Tibial nerve (tissue), 4 donors: Measurements from ENCODE around the gene OGFR. TPM values are rescaled to one million over a fixed set of nuclear protein-coding genes. Genes with fewer than 3 reads are reported as not detected.

ENCODE experiments used
- DNase-seq, 2 donors: peaks; one replicate each; pipeline ENCODE4 v3.0.0-alpha.2; 2019; ENCODE audit warnings: low spot score in 2 of 2
- H3K27ac ChIP-seq, 4 donors: fragments of 200-600 bp; sonication (generic) in 3 of 4; one replicate each; pipeline ENCODE4 v1.5.1; 2017 to 2019; ENCODE audit warnings: mild to moderate bottlenecking in 1 of 4
- H3K27me3 ChIP-seq, 2 donors: fragments of 200-600 bp; sonication (generic) in 1 of 2; one replicate each; pipeline versions ENCODE4 v1.5.1 to v1.6.0; 2017 to 2019
- H3K36me3 ChIP-seq, 3 donors: fragments of 200-600 bp; sonication (generic); one replicate each; pipeline ENCODE4 v1.5.1; 2018 to 2019
- H3K4me1 ChIP-seq, 4 donors: fragments of 200-600 bp; sonication (generic) in 3 of 4; one replicate each; pipeline ENCODE4 v1.5.1; 2017 to 2019
- H3K4me3 ChIP-seq, 4 donors: fragments of 200-600 bp; sonication (generic) in 3 of 4; one replicate each; pipeline ENCODE4 v1.5.1; 2017 to 2019; ENCODE audit warnings: mild to moderate bottlenecking in 1 of 4, moderate library complexity in 1 of 4
- H3K9me3 ChIP-seq, 4 donors: fragments of 200-600 bp; sonication (generic) in 3 of 4; one replicate each; pipeline ENCODE4 v1.5.1; 2017 to 2019
- EP300 ChIP-seq, 2 donors: sonication (generic); formaldehyde crosslinking; IDR thresholded peaks; one replicate each; pipeline ENCODE4 v1.6.1; 2017; ENCODE audit warnings: antibody characterized with exemption in 2 of 2, mild to moderate bottlenecking in 1 of 2
- POLR2A ChIP-seq, 2 donors: fragments of 450-650 bp; IDR thresholded peaks; one replicate each; pipeline ENCODE4 v1.6.1; 2017; ENCODE audit warnings: antibody characterized with exemption in 2 of 2, mild to moderate bottlenecking in 2 of 2, moderate library complexity in 2 of 2
- WGBS, 2 donors: methylation state at CpG; one replicate each; pipeline ENCODE4 v1.1.5; 2018; 5-methylcytosine and 5-hydroxymethylcytosine counted together
- total RNA-seq, 4 donors: library from RNA; depleted of rRNA; stranded (reverse); fragments of >200 nt; gene quantifications; one replicate each; pipeline ENCODE4 v1.1.0, GENCODE V29; 2016
- TF ChIP-seq, protein P1 (sequence below), 5 experiments: fragments of 200-600 bp in 3 of 5; fragments of 450-650 bp in 2 of 5; sonication (generic) in 3 of 5; IDR thresholded peaks; one replicate each; pipeline ENCODE4 v1.5.1; 2016 to 2019; ENCODE audit warnings: antibody characterized with exemption in 5 of 5, mild to moderate bottlenecking in 3 of 5, moderate library complexity in 2 of 5

OGFR gene
- total RNA-seq, 4 donors from 2014 or later = 67.1 to 108 (median 80.8) TPM

DNA sequence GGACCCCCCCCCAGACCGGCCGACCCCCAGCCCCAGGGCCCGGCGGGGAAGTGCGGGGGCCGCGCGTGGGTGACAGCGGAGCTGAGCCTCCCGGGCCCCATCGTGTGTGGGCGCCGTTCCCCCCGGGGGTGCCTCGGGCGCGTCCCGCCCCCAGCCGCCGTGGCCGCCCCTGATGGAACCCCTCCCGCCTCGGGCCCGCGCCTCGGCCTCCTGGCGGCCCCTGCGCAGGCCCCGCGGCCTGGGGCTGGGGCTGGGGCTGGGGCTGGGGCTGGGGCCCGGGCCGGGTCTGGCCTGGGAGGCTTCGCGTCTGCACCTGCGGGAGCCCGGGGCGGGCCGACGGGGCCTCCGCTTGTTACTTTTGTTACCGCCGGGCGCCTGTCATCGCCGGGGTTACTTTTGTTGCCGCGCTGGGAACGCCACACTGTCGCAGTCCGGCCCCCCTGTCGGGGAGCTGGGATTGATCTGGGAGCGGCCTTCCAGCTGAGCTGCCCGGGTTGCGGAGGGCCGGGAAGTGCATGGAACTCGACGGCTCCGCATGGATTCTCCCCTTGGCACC is 598 bp downstream of the OGFR start:
- WGBS, 2 donors = 1% methylated on average over 22 of the region's 58 CpGs; no CpG with 5 or more reads in 1 of the 2 donors
- Histone ChIP-seq H3K4me3 (peak overlapping the region; percentile 89 to 100 (median 94)), H3K36me3 (peaks cover 0 to 57% (median 17%) of the 10 kb centered on the region in 3 donors), H3K27me3 (no peaks in the 10 kb centered on the region), H3K27ac (peak overlapping the region; percentile 88 to 98 (median 98)), H3K9me3 (no peaks in the 10 kb centered on the region), H3K4me1 (peaks cover 0 to 41% (median 26%) of the 10 kb centered on the region in 4 donors)
- no peak for DNase-seq
- TF ChIP-seq POLR2A (IDR thresholded peaks at IDR 0.05) = no peak
- TF ChIP-seq EP300 (IDR thresholded peaks at IDR 0.05) = no peak
- TF ChIP-seq, protein P1, sequence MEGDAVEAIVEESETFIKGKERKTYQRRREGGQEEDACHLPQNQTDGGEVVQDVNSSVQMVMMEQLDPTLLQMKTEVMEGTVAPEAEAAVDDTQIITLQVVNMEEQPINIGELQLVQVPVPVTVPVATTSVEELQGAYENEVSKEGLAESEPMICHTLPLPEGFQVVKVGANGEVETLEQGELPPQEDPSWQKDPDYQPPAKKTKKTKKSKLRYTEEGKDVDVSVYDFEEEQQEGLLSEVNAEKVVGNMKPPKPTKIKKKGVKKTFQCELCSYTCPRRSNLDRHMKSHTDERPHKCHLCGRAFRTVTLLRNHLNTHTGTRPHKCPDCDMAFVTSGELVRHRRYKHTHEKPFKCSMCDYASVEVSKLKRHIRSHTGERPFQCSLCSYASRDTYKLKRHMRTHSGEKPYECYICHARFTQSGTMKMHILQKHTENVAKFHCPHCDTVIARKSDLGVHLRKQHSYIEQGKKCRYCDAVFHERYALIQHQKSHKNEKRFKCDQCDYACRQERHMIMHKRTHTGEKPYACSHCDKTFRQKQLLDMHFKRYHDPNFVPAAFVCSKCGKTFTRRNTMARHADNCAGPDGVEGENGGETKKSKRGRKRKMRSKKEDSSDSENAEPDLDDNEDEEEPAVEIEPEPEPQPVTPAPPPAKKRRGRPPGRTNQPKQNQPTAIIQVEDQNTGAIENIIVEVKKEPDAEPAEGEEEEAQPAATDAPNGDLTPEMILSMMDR (IDR thresholded peaks at IDR 0.05) = no peak

- H3K9me3 ChIP-seq = no peaks in the 10 kb centered on the region
- no peaks in the 10 kb centered on the region for H3K27me3 ChIP-seq
- peak overlapping the region; percentile 88 to 98 (median 98) for H3K27ac ChIP-seq
- H3K36me3 ChIP-seq = peaks cover 0 to 57% (median 12%) of the 10 kb centered on the region in 3 donors
- DNase-seq = peak in 1 of 2 donors; percentile 48
- H3K4me1 ChIP-seq = peaks cover 0 to 41% (median 26%) of the 10 kb centered on the region in 4 donors
- WGBS, 2 donors = 19 to 27% methylated on average over 14 to 22 of the region's 25 CpGs
- H3K4me3 ChIP-seq = peak overlapping the region; percentile 89 to 100 (median 94)
- TF ChIP-seq POLR2A (IDR thresholded peaks at IDR 0.05) (no peak), EP300 (IDR thresholded peaks at IDR 0.05) (peak in 1 of 2 donors; percentile 29)
These were observed 1.2 kb downstream of the OGFR start for GRCh38 chr20:62805711-62806382.

- TF ChIP-seq POLR2A (IDR thresholded peaks at IDR 0.05) = no peak
- WGBS, 2 donors = 56 to 65% methylated on average over 8 to 11 of the region's 11 CpGs
- no peak for DNase-seq
- Histone ChIP-seq H3K36me3 (peaks cover 0 to 57% (median 17%) of the 10 kb centered on the region in 3 donors), H3K4me1 (peaks cover 0 to 41% (median 26%) of the 10 kb centered on the region in 4 donors), H3K9me3 (no peaks in the 10 kb centered on the region), H3K4me3 (peak overlapping the region; percentile 89 to 100 (median 94)), H3K27me3 (no peaks in the 10 kb centered on the region), H3K27ac (peak overlapping the region; percentile 88 to 98 (median 98))
These were observed 1.9 kb downstream of the OGFR start for GRCh38 chr20:62806383-62807050.

GRCh38 chr20:62807444-62808210 is 3.0 kb downstream of the OGFR start:
- DNase-seq = no peak
- 85% methylated on average over 22 to 23 of the region's 23 CpGs for WGBS, 2 donors
- H3K9me3 ChIP-seq = no peaks in the 10 kb centered on the region
- H3K27me3 ChIP-seq = no peaks in the 10 kb centered on the region
- peak overlapping the region in 2 of 4 donors; percentile 97 to 98 for H3K27ac ChIP-seq
- peaks cover 0 to 41% (median 26%) of the 10 kb centered on the region in 4 donors for H3K4me1 ChIP-seq
- TF ChIP-seq, protein P1 (IDR thresholded peaks at IDR 0.05) = no peak
- TF ChIP-seq POLR2A (IDR thresholded peaks at IDR 0.05) = no peak
- TF ChIP-seq EP300 (IDR thresholded peaks at IDR 0.05) = no peak
- H3K36me3 ChIP-seq = peaks cover 0 to 60% (median 27%) of the 10 kb centered on the region in 3 donors
- no peak overlapping the region for H3K4me3 ChIP-seq

- Histone ChIP-seq H3K9me3 (no peaks in the 10 kb centered on the region), H3K27me3 (no peaks in the 10 kb centered on the region), H3K4me1 (peaks cover 0 to 41% (median 26%) of the 10 kb centered on the region in 4 donors), H3K4me3 (no peak overlapping the region), H3K36me3 (peaks cover 0 to 66% (median 27%) of the 10 kb centered on the region in 3 donors), H3K27ac (peak overlapping the region in 1 of 4 donors; percentile 98)
- WGBS, 2 donors = 41 to 50% methylated on average over 16 to 19 of the region's 21 CpGs
- peak; percentile 57 to 77 for DNase-seq
- TF ChIP-seq EP300 (IDR thresholded peaks at IDR 0.05) = no peak
- TF ChIP-seq, protein P1 (IDR thresholded peaks at IDR 0.05) = peak; percentile 90 to 97 (median 94)
- no peak for TF ChIP-seq POLR2A (IDR thresholded peaks at IDR 0.05)
These were observed 3.7 kb downstream of the OGFR start for GRCh38 chr20:62808211-62808865.
